ENCODE data around the gene BDKRB2.

DNA sequence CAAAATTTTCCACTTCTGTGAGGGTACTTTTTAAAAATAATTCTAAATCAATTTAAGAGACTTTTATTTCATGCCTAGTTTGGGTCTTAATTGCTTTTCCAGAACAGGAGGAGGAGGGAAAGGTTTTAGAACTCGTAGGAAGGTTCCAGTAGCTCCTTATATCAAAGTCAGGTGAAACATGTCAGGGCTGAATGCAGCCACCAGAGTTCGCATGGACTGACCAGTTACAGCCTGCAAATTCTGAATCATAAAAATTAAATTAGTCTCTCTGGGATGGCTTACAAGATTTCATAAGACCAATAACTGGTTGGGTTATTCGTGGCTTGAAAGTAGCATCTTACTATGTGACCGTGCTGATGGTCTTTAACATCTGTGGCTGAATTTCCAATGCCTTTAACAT lies 51.8 kb downstream of the BDKRB2 start:
- TF ChIP-seq, protein P1, sequence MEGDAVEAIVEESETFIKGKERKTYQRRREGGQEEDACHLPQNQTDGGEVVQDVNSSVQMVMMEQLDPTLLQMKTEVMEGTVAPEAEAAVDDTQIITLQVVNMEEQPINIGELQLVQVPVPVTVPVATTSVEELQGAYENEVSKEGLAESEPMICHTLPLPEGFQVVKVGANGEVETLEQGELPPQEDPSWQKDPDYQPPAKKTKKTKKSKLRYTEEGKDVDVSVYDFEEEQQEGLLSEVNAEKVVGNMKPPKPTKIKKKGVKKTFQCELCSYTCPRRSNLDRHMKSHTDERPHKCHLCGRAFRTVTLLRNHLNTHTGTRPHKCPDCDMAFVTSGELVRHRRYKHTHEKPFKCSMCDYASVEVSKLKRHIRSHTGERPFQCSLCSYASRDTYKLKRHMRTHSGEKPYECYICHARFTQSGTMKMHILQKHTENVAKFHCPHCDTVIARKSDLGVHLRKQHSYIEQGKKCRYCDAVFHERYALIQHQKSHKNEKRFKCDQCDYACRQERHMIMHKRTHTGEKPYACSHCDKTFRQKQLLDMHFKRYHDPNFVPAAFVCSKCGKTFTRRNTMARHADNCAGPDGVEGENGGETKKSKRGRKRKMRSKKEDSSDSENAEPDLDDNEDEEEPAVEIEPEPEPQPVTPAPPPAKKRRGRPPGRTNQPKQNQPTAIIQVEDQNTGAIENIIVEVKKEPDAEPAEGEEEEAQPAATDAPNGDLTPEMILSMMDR (IDR thresholded peaks at IDR 0.05 in 8 of 11, conservative IDR thresholded peaks at IDR 0.05 in 3 of 11), result no peak
- no peak for TF ChIP-seq POLR2A (IDR thresholded peaks at IDR 0.05)
- no peak for TF ChIP-seq POLR2AphosphoS5 (IDR thresholded peaks at IDR 0.05)

Data from spleen (tissue), 7 donors.